Trophoblast cell (in vitro differentiated cells and primary cell): Measurements from ENCODE around the gene CTIF.

Experiments
- DNase-seq, 2 donors: peaks; one replicate each; pipeline ENCODE4 v3.0.0-alpha.2; 2016
- H2AFZ ChIP-seq: 2 replicates; pipeline ENCODE4 v1.6.1; 2013; ENCODE audit warnings: low read length, moderate library complexity, mild to moderate bottlenecking; ENCODE audit not compliant: insufficient read depth, poor library complexity
- H2AK5ac ChIP-seq: 2 replicates; pipeline ENCODE4 v1.6.1; 2013; ENCODE audit warnings: mild to moderate bottlenecking, low read length
- H2BK120ac ChIP-seq: 2 replicates; pipeline ENCODE4 v1.6.1; 2013; ENCODE audit warnings: low read length, mild to moderate bottlenecking, moderate library complexity; ENCODE audit not compliant: insufficient read depth, poor library complexity
- H2BK12ac ChIP-seq: 2 replicates; pipeline ENCODE4 v1.6.1; 2013; ENCODE audit warnings: mild to moderate bottlenecking, low read length, moderate library complexity
- H2BK5ac ChIP-seq: 2 replicates; pipeline ENCODE4 v1.6.1; 2013; ENCODE audit warnings: low read length, low read depth, moderate library complexity, mild to moderate bottlenecking; ENCODE audit not compliant: poor library complexity
- H3K14ac ChIP-seq: 2 replicates; pipeline ENCODE4 v1.6.1; 2013; ENCODE audit warnings: mild to moderate bottlenecking, low read length
- H3K18ac ChIP-seq: 2 replicates; pipeline ENCODE4 v1.6.1; 2013; ENCODE audit warnings: mild to moderate bottlenecking, low read length
- H3K23ac ChIP-seq: 2 replicates; pipeline ENCODE4 v1.6.1; 2013; ENCODE audit warnings: low read length
- H3K27ac ChIP-seq: 2 replicates; pipeline ENCODE4 v1.5.1; 2013; ENCODE audit warnings: low read depth, mild to moderate bottlenecking, inconsistent platforms, low read length, moderate library complexity
- H3K27me3 ChIP-seq: 2 replicates; pipeline ENCODE4 v1.6.1; 2013; ENCODE audit warnings: inconsistent platforms, mild to moderate bottlenecking, low read length, moderate library complexity; ENCODE audit not compliant: insufficient read depth
- H3K36me3 ChIP-seq, 2 experiments: 1 replicate in 1 of 2; 2 replicates in 1 of 2; pipeline ENCODE4 v1.6.1; 2013; ENCODE audit warnings: low read length in 2 of 2, mild to moderate bottlenecking in 2 of 2, moderate library complexity in 1 of 2; ENCODE audit not compliant: insufficient read depth in 2 of 2, control insufficient read depth in 1 of 2
- H3K4ac ChIP-seq: 2 replicates; pipeline ENCODE4 v1.6.1; 2013; ENCODE audit warnings: low read depth, mild to moderate bottlenecking, low read length, moderate library complexity
- H3K4me1 ChIP-seq, 2 experiments: 1 replicate in 1 of 2; 2 replicates in 1 of 2; pipeline ENCODE4 v1.6.1; 2013; ENCODE audit warnings: low read length in 2 of 2, mild to moderate bottlenecking in 2 of 2, moderate library complexity in 1 of 2; ENCODE audit not compliant: insufficient read depth in 2 of 2, control insufficient read depth in 1 of 2
- H3K4me2 ChIP-seq: 2 replicates; pipeline ENCODE4 v1.6.1; 2013; ENCODE audit warnings: inconsistent platforms, mild to moderate bottlenecking, low read length, moderate library complexity
- H3K4me3 ChIP-seq: 2 replicates; pipeline ENCODE4 v1.5.1; 2013; ENCODE audit warnings: mild to moderate bottlenecking, low read depth, low read length, inconsistent platforms
- H3K79me1 ChIP-seq: one replicate; pipeline ENCODE4 v1.6.1; 2013; ENCODE audit warnings: low read length
- H3K79me2 ChIP-seq: 2 replicates; pipeline ENCODE4 v1.6.1; 2013; ENCODE audit warnings: low read length, mild to moderate bottlenecking; ENCODE audit not compliant: control insufficient read depth, insufficient read depth, poor library complexity
- H3K9ac ChIP-seq: 2 replicates; pipeline ENCODE4 v1.6.1; 2013; ENCODE audit warnings: mild to moderate bottlenecking, low read length
- H3K9me3 ChIP-seq: 2 replicates; pipeline ENCODE4 v1.6.1; 2013; ENCODE audit warnings: low read depth, mild to moderate bottlenecking, control low read depth, inconsistent platforms, low read length; ENCODE audit not compliant: insufficient read depth
- H4K12ac ChIP-seq: 2 replicates; pipeline ENCODE4 v1.6.1; 2013; ENCODE audit warnings: low read depth, mild to moderate bottlenecking, low read length, moderate library complexity
- H4K8ac ChIP-seq: 2 replicates; pipeline ENCODE4 v1.6.1; 2013; ENCODE audit warnings: low read depth, mild to moderate bottlenecking, low read length, moderate library complexity
- H4K91ac ChIP-seq: one replicate; pipeline ENCODE4 v1.6.1; 2013; ENCODE audit warnings: low read depth, mild to moderate bottlenecking, low read length, moderate library complexity
- WGBS: extraction: QIAGEN DNeasy Blood & Tissue Kit; methylation state at CpG from one replicate; pipeline ENCODE4 v1.1.7; 2013; ENCODE audit warnings: missing lambda C conversion rate; ENCODE audit not compliant: insufficient read length, insufficient coverage; ENCODE audit errors: extremely low coverage; 5-methylcytosine and 5-hydroxymethylcytosine counted together

CTIF gene

DNA sequence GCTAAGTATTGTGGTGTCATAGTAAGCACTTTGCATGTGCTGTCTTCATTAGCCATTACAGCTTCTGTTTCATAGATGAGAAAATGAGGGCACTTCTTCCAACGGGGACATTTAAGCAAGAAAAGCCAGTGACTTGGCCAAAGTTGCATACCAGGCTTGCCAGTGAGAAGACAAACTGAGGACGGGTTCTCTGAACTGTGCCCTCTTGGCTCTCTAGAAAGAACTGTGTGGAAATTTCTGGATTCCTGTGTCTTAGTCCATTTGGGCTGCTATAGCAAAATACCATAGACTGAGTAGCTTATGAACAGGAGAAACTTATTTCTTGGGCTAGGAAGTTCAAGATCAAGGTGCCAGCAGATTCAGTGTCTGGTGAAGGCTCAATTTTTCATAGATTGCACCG is 13.3 kb downstream of the CTIF start:
- Histone ChIP-seq H3K14ac (no peak overlapping the region), H3K18ac (no peak overlapping the region), H3K4ac (no peak overlapping the region), H3K27ac (no peak overlapping the region), H2BK5ac (no peak overlapping the region), H3K79me2 (peaks cover 2% of the 10 kb centered on the region), H3K4me1 (peaks cover 25 to 28% of the 10 kb centered on the region in 2 experiments), H3K9me3 (no peaks in the 10 kb centered on the region), H3K9ac (no peak overlapping the region), H4K8ac (no peak overlapping the region), H4K91ac (no peak overlapping the region), H2AK5ac (no peak overlapping the region), H3K79me1 (peaks cover 5% of the 10 kb centered on the region), H3K4me3 (no peak overlapping the region), H2AFZ (no peak overlapping the region), H3K36me3 (peaks cover 7 to 9% of the 10 kb centered on the region in 2 experiments), H4K12ac (no peak overlapping the region), H3K23ac (no peak overlapping the region), H2BK12ac (no peak overlapping the region), H3K27me3 (no peaks in the 10 kb centered on the region), H2BK120ac (no peak overlapping the region), H3K4me2 (no peak overlapping the region)
- no CpG with 5 or more reads among the region's 3 CpGs for WGBS
- DNase-seq: no peak

DNA sequence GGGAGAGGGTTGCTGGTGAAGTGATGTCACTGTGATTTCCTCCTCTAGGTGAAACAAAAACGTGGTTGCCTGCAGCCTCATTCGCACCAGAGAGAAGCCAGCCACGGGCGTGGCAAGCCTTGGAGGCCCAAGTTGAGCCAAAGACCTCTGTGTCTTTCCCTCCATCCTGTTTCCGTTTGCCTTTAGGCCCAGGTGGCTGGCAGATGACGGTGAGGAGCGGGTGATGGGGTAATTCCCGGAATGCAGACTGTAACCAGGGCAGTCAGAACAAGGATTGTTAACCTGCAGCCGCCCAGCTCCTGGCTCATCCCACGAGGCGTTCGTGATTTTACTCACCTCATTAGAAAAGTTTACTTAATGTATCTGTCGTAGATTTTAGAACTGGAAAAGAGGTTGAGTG is 14.4 kb downstream of the CTIF start:
- H4K12ac ChIP-seq: no peak overlapping the region

DNA sequence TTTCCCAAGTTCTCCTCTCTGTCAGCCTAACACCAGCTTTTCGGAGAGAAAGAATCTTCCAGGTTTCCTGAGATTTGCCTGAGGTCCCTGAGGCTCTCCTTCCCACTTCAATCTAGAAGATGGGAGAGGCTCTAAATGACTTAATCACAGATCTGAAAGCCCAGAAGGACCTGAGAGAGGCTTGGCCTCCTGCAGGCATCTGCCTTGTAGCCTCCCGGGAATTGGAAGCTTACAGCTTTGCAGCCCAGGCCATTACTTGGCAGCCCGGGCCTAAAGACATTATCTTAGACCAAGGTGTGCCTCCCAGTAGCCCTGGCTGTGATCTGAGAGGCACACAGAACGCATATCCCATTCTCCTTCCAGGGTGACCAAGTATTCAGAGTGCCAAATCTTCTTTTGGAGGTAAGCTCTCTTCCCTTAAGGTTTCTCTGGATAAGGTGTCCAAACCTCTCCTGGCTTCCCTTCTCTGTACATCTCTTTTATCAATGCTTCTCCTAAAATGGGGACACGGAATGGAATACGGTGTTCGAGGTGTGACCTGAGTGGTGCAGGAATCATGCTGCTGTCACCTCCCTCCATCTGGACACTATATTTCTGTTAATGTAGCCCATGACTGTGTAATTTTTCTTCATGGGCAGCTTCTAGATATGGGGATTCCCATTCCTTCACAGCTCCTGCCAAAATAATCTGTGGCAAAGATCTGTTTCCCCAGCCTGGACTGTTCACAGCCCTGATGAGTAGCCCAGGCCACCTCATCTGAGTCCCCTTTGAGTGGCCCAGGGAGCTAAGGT is 16.0 kb downstream of the CTIF start:
- H4K91ac ChIP-seq: no peak overlapping the region
- H2BK5ac ChIP-seq: no peak overlapping the region
- no peak overlapping the region for H3K23ac ChIP-seq
- H3K4ac ChIP-seq: no peak overlapping the region
- H3K79me2 ChIP-seq: no peaks in the 10 kb centered on the region
- no peaks in the 10 kb centered on the region for H3K79me1 ChIP-seq
- no peak overlapping the region for H3K18ac ChIP-seq
- no peak overlapping the region for H2AK5ac ChIP-seq
- H3K9ac ChIP-seq: no peak overlapping the region
- no peak for DNase-seq
- no peak overlapping the region for H4K8ac ChIP-seq
- no peaks in the 10 kb centered on the region for H3K9me3 ChIP-seq
- H3K14ac ChIP-seq: no peak overlapping the region
- no peak overlapping the region for H2AFZ ChIP-seq
- H3K4me1 ChIP-seq: peaks cover 10% of the 10 kb centered on the region in 2 experiments
- no peak overlapping the region for H3K4me2 ChIP-seq
- WGBS: no CpG with 5 or more reads among the region's 7 CpGs
- no peak overlapping the region for H4K12ac ChIP-seq
- H3K27me3 ChIP-seq: no peaks in the 10 kb centered on the region
- no peak overlapping the region for H3K4me3 ChIP-seq
- peaks cover 7% of the 10 kb centered on the region in 2 experiments for H3K36me3 ChIP-seq
- H3K27ac ChIP-seq: no peak overlapping the region
- no peak overlapping the region for H2BK120ac ChIP-seq
- no peak overlapping the region for H2BK12ac ChIP-seq

More for the DNA sequence above, 14.4 kb downstream of the CTIF start:
- Histone ChIP-seq H3K4ac (no peak overlapping the region), H2AK5ac (no peak overlapping the region), H3K79me2 (peaks cover 2% of the 10 kb centered on the region), H3K23ac (no peak overlapping the region), H4K91ac (no peak overlapping the region), H3K4me2 (no peak overlapping the region), H3K9me3 (no peaks in the 10 kb centered on the region), H3K79me1 (peaks cover 5% of the 10 kb centered on the region), H3K36me3 (peaks cover 7 to 9% of the 10 kb centered on the region in 2 experiments), H2BK12ac (no peak overlapping the region), H2BK120ac (no peak overlapping the region), H3K4me1 (peaks cover 15 to 18% of the 10 kb centered on the region in 2 experiments), H3K27ac (no peak overlapping the region), H2BK5ac (no peak overlapping the region), H3K9ac (no peak overlapping the region), H3K4me3 (no peak overlapping the region), H4K8ac (no peak overlapping the region), H3K18ac (no peak overlapping the region), H2AFZ (no peak overlapping the region), H3K14ac (no peak overlapping the region), H3K27me3 (no peaks in the 10 kb centered on the region)
- peak; percentile 82 to 86 for DNase-seq
- WGBS: no CpG with 5 or more reads among the region's 13 CpGs

DNA sequence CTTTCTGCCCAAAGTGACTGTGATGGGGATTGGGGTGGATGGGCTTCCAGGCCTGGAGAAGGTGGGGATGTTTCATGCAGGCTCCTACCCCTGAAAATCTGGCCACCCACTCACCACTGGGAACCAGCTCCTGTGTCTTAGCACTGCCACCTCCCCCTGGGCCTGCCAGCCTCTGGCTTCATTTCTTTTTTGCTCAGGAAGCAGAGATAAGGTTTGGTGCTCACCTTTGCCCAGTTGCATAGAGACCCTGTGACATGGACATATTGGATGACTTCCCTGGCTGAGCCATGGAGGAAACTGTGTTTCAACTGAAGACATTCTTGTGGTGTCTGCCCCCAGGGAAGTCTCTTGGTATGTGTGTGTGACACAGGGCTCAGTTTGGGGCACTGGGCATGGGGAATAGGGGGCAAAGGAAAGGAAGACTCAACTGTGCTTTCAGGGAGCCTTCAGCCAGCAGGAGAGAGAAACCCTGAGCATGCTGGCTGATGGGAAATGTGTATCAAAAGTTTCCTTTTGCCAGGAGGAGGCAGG is 16.7 kb downstream of the CTIF start:
- H3K4me1 ChIP-seq: peaks cover 10% of the 10 kb centered on the region in 2 experiments
- H3K27ac ChIP-seq: no peak overlapping the region
- H2AK5ac ChIP-seq: no peak overlapping the region
- H3K4ac ChIP-seq: no peak overlapping the region
- H3K79me2 ChIP-seq: no peaks in the 10 kb centered on the region
- no peak overlapping the region for H3K4me3 ChIP-seq
- H2BK120ac ChIP-seq: no peak overlapping the region
- H3K36me3 ChIP-seq: peaks cover 7% of the 10 kb centered on the region in 2 experiments
- H2AFZ ChIP-seq: no peak overlapping the region
- no peak overlapping the region for H3K23ac ChIP-seq
- H3K79me1 ChIP-seq: no peaks in the 10 kb centered on the region
- H4K12ac ChIP-seq: no peak overlapping the region
- H2BK5ac ChIP-seq: no peak overlapping the region
- H3K27me3 ChIP-seq: no peaks in the 10 kb centered on the region
- no peaks in the 10 kb centered on the region for H3K9me3 ChIP-seq
- H2BK12ac ChIP-seq: no peak overlapping the region
- no peak overlapping the region for H3K14ac ChIP-seq
- no peak for DNase-seq
- H3K18ac ChIP-seq: no peak overlapping the region
- no peak overlapping the region for H3K4me2 ChIP-seq
- H4K8ac ChIP-seq: no peak overlapping the region
- H4K91ac ChIP-seq: no peak overlapping the region
- no peak overlapping the region for H3K9ac ChIP-seq
